K562 (cell line): ENCODE results near the gene RPL18A. TPM values are rescaled to one million over a fixed set of nuclear protein-coding genes. Genes with fewer than 3 reads are reported as not detected.
A peak's percentile ranks its signal among the peaks of the same experiment; 100 is the strongest.

Experiments used
- ATF1 ChIP-seq, 2 experiments: fragments of 450-650 bp in 1 of 2; IDR thresholded peaks; 2 replicates each; pipeline ENCODE4 v1.6.1; 2016; ENCODE audit warnings: missing compliant biosample characterization in 1 of 2, missing genetic modification characterization in 1 of 2
- CBX3 ChIP-seq, 2 experiments: IDR thresholded peaks; 1 replicate in 1 of 2; 2 replicates in 1 of 2; pipeline ENCODE4 v1.6.1; 2012; ENCODE audit warnings: inconsistent platforms in 2 of 2, low read length in 2 of 2, borderline replicate concordance in 1 of 2, control low read depth in 1 of 2
- ELK1 ChIP-seq: sonication (generic); formaldehyde crosslinking; IDR thresholded peaks from 2 replicates; pipeline ENCODE4 v1.8.1; 2022; ENCODE audit warnings: missing genetic modification reagents
- ETV5 ChIP-seq: sonication (generic); formaldehyde crosslinking; IDR thresholded peaks from 2 replicates; pipeline ENCODE4 v1.4.0; 2020; ENCODE audit warnings: low read depth, mild to moderate bottlenecking, missing genetic modification reagents
- JUN ChIP-seq, 2 experiments: sonication (generic) in 1 of 2; formaldehyde crosslinking in 1 of 2; IDR thresholded peaks; 2 replicates each; pipeline versions ENCODE4 v1.6.1 to v1.8.0; 2012 to 2022; ENCODE audit warnings: borderline replicate concordance in 2 of 2, mild to moderate bottlenecking in 2 of 2, improper control_type of control experiment in 1 of 2, low read depth in 1 of 2, low read length in 1 of 2, missing genetic modification reagents in 1 of 2
- RERE ChIP-seq: sonication (generic); formaldehyde crosslinking; IDR thresholded peaks from 2 replicates; pipeline ENCODE4 v1.8.0; 2023; ENCODE audit warnings: missing genetic modification reagents, mild to moderate bottlenecking, borderline replicate concordance
- RFX1 ChIP-seq: fragments of 450-650 bp; IDR thresholded peaks from 2 replicates; pipeline ENCODE4 v1.6.1; 2016; ENCODE audit warnings: mild to moderate bottlenecking, moderate library complexity
- SRSF1 ChIP-seq: fragments of 200-400 bp; formaldehyde crosslinking; IDR thresholded peaks from 2 replicates; pipeline ENCODE4 v1.6.1; 2017; ENCODE audit warnings: mild to moderate bottlenecking, low read depth, low read length, moderate library complexity
- TRIM28 ChIP-seq: fragments of 450-650 bp; IDR thresholded peaks from 2 replicates; pipeline ENCODE4 v1.6.1; 2017
- ZBTB8A ChIP-seq: fragments of 450-650 bp; IDR thresholded peaks from 2 replicates; pipeline ENCODE4 v1.6.1; 2018; ENCODE audit warnings: mild to moderate bottlenecking, moderate library complexity; ENCODE audit not compliant: partially characterized antibody
- ZNF584 ChIP-seq: fragments of 200-800 bp; sonication (Bioruptor generic); IDR thresholded peaks from 2 replicates; pipeline ENCODE4 v1.6.1; 2016; ENCODE audit warnings: low read depth, mild to moderate bottlenecking, missing genetic modification characterization, missing compliant biosample characterization
- polyA plus RNA-seq, 8 experiments: library from polyadenylated mRNA; depleted of rRNA in 4 of 8; stranded (reverse) in 5 of 8; unstranded in 3 of 8; fragments of >200 nt; fragmentation: Nextera tagmentation in 2 of 8; fragmentation: Illumina TruSeq in 1 of 8; extraction: Ambion mirVana in 2 of 8; extraction: Trizol in 1 of 8; gene quantifications; 2 replicates each; pipeline versions ENCODE4 v1.2.1 to v1.2.3, GENCODE V29; 2011 to 2014; ENCODE audit warnings: inconsistent platforms in 1 of 8, missing spikeins in 1 of 8
- total RNA-seq, 7 experiments: library from RNA; depleted of rRNA in 6 of 7; stranded (reverse); fragments of >200 nt in 6 of 7; fragmentation: Illumina TruSeq in 2 of 7; extraction: Trizol in 2 of 7; gene quantifications; 2 replicates each; pipeline versions ENCODE4 v1.2.1 to v1.2.3, GENCODE V29; 2011 to 2021; ENCODE audit warnings: low replicate concordance in 1 of 7
- TF ChIP-seq, protein P1 (sequence below), 2 experiments: fragments of 450-650 bp; IDR thresholded peaks; 2 replicates each; pipeline ENCODE4 v1.6.1; 2018; ENCODE audit warnings: mild to moderate bottlenecking in 2 of 2, low read depth in 1 of 2; ENCODE audit not compliant: partially characterized antibody in 2 of 2

Gene RPL18A
- total and polyA plus RNA-seq, 9 of the 15 experiments (the other 6 are each of a cell fraction or from before 2014, with no cell fraction given) = 626 to 2,882 (median 1,895) TPM

DNA sequence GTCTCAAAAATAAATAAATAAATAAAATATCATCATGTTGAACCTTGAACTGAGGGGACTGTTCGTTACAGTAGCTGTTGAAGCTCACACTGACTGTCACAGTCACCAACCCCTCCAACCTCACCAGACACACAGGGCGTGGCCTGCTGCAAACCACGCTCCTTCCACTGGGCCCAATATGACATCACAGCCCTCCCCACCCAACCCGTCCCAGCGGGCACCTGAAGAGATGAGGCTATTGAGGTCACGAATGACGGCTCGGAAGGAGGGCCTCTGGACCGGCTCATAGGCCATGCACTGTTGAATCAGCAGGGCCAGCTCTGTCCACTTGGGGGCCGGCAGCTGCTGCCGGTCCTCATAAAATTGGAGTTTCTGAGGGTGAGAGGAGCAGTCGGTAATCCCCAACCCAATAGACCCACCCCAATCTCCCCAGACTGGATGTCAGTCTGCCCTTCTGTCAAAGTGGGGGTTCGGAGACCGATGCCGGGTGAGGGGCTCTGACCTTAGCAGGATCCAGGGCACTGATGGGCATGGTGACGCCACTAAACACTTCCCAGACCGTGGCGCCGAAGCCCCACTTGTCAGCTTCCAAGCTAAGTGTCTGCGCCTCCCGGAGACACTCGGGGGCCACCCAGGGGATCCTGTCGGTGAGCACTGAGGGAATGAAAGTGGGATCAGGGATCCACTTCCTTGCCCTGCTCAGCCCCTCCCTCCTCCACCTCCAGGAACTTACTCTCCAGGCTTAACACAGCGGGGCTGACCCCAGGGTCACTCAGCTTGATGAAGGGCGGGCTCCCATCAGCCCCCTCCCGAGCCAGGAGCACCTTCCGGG lies 25.1 kb upstream of the RPL18A start (continued):
- TF ChIP-seq ZBTB8A (no peak), SRSF1 (no peak), TRIM28 (0 out of 2 replicates have a peak, but pooled peaks have one; percentile 21), ETV5 (CRISPR knock-in tag) (no peak), ATF1 (CRISPR knock-in tag; IDR thresholded peaks at IDR 0.05) (no peak), ATF1 (tag; IDR thresholded peaks at IDR 0.05) (peak; percentile 50), ELK1 (CRISPR knock-in tag) (no peak), CBX3 (IDR thresholded peaks at IDR 0.05; ENCODE audit: borderline replicate concordance in 1 of 2, low read length in 2 of 2) (peak in 1 of 2 experiments; percentile 55; a peak in 1 of 3 replicates), JUN (IDR thresholded peaks at IDR 0.05; ENCODE audit: borderline replicate concordance, low read depth, low read length) (no peak), JUN (CRISPR knock-in tag; IDR thresholded peaks at IDR 0.05; ENCODE audit: borderline replicate concordance) (no peak), ZNF584 (CRISPR knock-in tag) (no peak), RERE (CRISPR knock-in tag) (no peak), RFX1 (no peak)
- TF ChIP-seq, protein P1, sequence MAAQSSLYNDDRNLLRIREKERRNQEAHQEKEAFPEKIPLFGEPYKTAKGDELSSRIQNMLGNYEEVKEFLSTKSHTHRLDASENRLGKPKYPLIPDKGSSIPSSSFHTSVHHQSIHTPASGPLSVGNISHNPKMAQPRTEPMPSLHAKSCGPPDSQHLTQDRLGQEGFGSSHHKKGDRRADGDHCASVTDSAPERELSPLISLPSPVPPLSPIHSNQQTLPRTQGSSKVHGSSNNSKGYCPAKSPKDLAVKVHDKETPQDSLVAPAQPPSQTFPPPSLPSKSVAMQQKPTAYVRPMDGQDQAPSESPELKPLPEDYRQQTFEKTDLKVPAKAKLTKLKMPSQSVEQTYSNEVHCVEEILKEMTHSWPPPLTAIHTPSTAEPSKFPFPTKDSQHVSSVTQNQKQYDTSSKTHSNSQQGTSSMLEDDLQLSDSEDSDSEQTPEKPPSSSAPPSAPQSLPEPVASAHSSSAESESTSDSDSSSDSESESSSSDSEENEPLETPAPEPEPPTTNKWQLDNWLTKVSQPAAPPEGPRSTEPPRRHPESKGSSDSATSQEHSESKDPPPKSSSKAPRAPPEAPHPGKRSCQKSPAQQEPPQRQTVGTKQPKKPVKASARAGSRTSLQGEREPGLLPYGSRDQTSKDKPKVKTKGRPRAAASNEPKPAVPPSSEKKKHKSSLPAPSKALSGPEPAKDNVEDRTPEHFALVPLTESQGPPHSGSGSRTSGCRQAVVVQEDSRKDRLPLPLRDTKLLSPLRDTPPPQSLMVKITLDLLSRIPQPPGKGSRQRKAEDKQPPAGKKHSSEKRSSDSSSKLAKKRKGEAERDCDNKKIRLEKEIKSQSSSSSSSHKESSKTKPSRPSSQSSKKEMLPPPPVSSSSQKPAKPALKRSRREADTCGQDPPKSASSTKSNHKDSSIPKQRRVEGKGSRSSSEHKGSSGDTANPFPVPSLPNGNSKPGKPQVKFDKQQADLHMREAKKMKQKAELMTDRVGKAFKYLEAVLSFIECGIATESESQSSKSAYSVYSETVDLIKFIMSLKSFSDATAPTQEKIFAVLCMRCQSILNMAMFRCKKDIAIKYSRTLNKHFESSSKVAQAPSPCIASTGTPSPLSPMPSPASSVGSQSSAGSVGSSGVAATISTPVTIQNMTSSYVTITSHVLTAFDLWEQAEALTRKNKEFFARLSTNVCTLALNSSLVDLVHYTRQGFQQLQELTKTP (IDR thresholded peaks at IDR 0.05; ENCODE audit: low read depth in 1 of 2, partially characterized antibody in 2 of 2) = no peak
